GM19395 (cell line): Measurements from ENCODE around the gene NAXD.
"Not testable (repeated sequence)": the region's sequence is repeated elsewhere in the genome, so short reads cannot be mapped to it uniquely, and the experiment has no call there.

ENCODE experiments used
- ATAC-seq: cut with Tn5 transposase; IDR thresholded peaks from one replicate; pipeline ENCODE4 v1.9.1; 2021; ENCODE audit warnings: mild to moderate bottlenecking, moderate library complexity; ENCODE audit not compliant: unreplicated experiment

The NAXD gene

GRCh38 chr13:110662777-110663443 lies 47.6 kb downstream of the NAXD start:
- no peak for ATAC-seq

GRCh38 chr13:110663491-110663890 lies 48.1 kb downstream of the NAXD start:
- no peak for ATAC-seq

GRCh38 chr13:110664041-110664440 lies 48.7 kb downstream of the NAXD start:
- no peak for ATAC-seq

GRCh38 chr13:110664673-110665072 lies 49.3 kb downstream of the NAXD start:
- no peak for ATAC-seq

GRCh38 chr13:110665491-110666254 lies 50.3 kb downstream of the NAXD start:
- ATAC-seq, result no peak

- no peak for ATAC-seq
Observed at GRCh38 chr13:110666255-110666533, 50.8 kb downstream of the NAXD start.

- no peak for ATAC-seq
Observed at GRCh38 chr13:110669036-110669435, 53.7 kb downstream of the NAXD start.

- ATAC-seq, result not testable (repeated sequence)
Observed at GRCh38 chr13:110669814-110670213, 54.5 kb downstream of the NAXD start.

- ATAC-seq, result peak; percentile 75
Observed at GRCh38 chr13:110676595-110677587, 61.5 kb downstream of the NAXD start.

GRCh38 chr13:110677731-110678545 lies 62.6 kb downstream of the NAXD start:
- ATAC-seq, result no peak

- no peak for ATAC-seq
Observed at GRCh38 chr13:110680852-110681251, 65.5 kb downstream of the NAXD start.

GRCh38 chr13:110681868-110682550 lies 66.7 kb downstream of the NAXD start:
- no peak for ATAC-seq

GRCh38 chr13:110682746-110683145 lies 67.4 kb downstream of the NAXD start:
- no peak for ATAC-seq

- peak; percentile 52 for ATAC-seq
Observed at GRCh38 chr13:110683203-110683883, 68.0 kb downstream of the NAXD start.

- no peak for ATAC-seq
Observed at GRCh38 chr13:110683921-110684320, 68.6 kb downstream of the NAXD start.

- ATAC-seq, result no peak
Observed at GRCh38 chr13:110684388-110685056, 69.2 kb downstream of the NAXD start.

- ATAC-seq, result no peak
Observed at GRCh38 chr13:110685305-110686020, 70.1 kb downstream of the NAXD start.

GRCh38 chr13:110687736-110688135 lies 72.4 kb downstream of the NAXD start:
- ATAC-seq, result no peak
